Adrenal gland (tissue), 12 donors: ENCODE measurements around the gene ETNK2. TPM values are rescaled to one million over a fixed set of nuclear protein-coding genes. Genes with fewer than 3 reads are reported as not detected.
A peak's percentile ranks its signal among the peaks of the same experiment; 100 is the strongest.

Experiments
- DNase-seq, 7 donors: peaks; one replicate each; pipeline ENCODE4 v3.0.0-alpha.2; 2019 to 2020
- H3K27ac ChIP-seq, 5 donors: fragments of 200-600 bp; sonication (generic) in 4 of 5; 1 replicate in 3 of 5; 2 replicates in 2 of 5; pipeline versions ENCODE4 v1.5.1 to v1.8.0; 2016 to 2020; ENCODE audit warnings: mild to moderate bottlenecking in 1 of 5
- H3K27me3 ChIP-seq: fragments of 200-600 bp; 2 replicates; pipeline ENCODE4 v1.8.0; 2021
- H3K36me3 ChIP-seq, 2 donors: fragments of 200-600 bp; replicated peaks in 1 of 2; 1 replicate in 1 of 2; 2 replicates in 1 of 2; pipeline versions ENCODE4 v1.5.1 to v1.8.0; 2018 to 2022
- H3K4me1 ChIP-seq, 2 donors: fragments of 200-600 bp; replicated peaks in 1 of 2; 1 replicate in 1 of 2; 2 replicates in 1 of 2; pipeline versions ENCODE4 v1.5.1 to v1.8.0; 2018 to 2021
- H3K4me3 ChIP-seq, 4 donors: fragments of 200-600 bp; sonication (generic) in 3 of 4; one replicate each; pipeline ENCODE4 v1.5.1; 2016 to 2018
- H3K9me3 ChIP-seq, 3 donors: fragments of 200-600 bp; sonication (generic) in 1 of 3; replicated peaks in 1 of 3; 1 replicate in 2 of 3; 2 replicates in 1 of 3; pipeline versions ENCODE4 v1.5.1 to v1.8.0; 2016 to 2021
- POLR2A ChIP-seq, 2 donors: fragments of 450-650 bp; IDR thresholded peaks; one replicate each; pipeline ENCODE4 v1.6.1; 2017; ENCODE audit warnings: antibody characterized with exemption in 2 of 2, mild to moderate bottlenecking in 2 of 2, moderate library complexity in 1 of 2
- WGBS, 4 donors: extraction: QIAGEN DNeasy Blood & Tissue Kit in 2 of 4; methylation state at CpG; one replicate each; pipeline versions ENCODE4 v1.1.5 to v1.1.7; 2013 to 2017; 5-methylcytosine and 5-hydroxymethylcytosine counted together
- intact Hi-C, 2 donors: fragments of 100-400 bp; cut with DNase I; formaldehyde crosslinking; loops; one replicate each; pipeline versions ENCODE4 v1.14.1 to v1.15.0; 2022 to 2023
- polyA plus RNA-seq, 3 donors: library from polyadenylated mRNA; stranded (reverse); fragments of 200-250 nt in 2 of 3; fragments of 350-450 nt in 1 of 3; fragmentation: Illumina TruSeq in 1 of 3; extraction: RNeasy Lipid Tissue Mini Kit (QIAGEN cat#74804) in 1 of 3; gene quantifications; one replicate each; pipeline ENCODE4 v1.2.3, GENCODE V29; 2013 to 2014
- total RNA-seq, 9 donors: library from RNA; depleted of rRNA in 4 of 9; stranded (reverse); fragments of >200 nt in 4 of 9; fragments of 120-200 nt in 1 of 9; fragmentation: NEBNext Ultra II Directional in 1 of 9; extraction: Animal tissue kit (Norgen Biotek cat#: 25700) in 1 of 9; gene quantifications; one replicate each; pipeline versions ENCODE4 v1.1.0 to v1.2.4, GENCODE V29; 2013 to 2023
- TF ChIP-seq, protein P1 (sequence below), 6 experiments: fragments of 450-650 bp in 4 of 6; fragments of 200-600 bp in 2 of 6; sonication (generic) in 1 of 6; IDR thresholded peaks; 1 replicate in 5 of 6; 2 replicates in 1 of 6; pipeline versions ENCODE4 v1.5.1 to v1.8.0; 2016 to 2021; ENCODE audit warnings: antibody characterized with exemption in 6 of 6, mild to moderate bottlenecking in 2 of 6, moderate library complexity in 1 of 6
- donor health status: healthy with polysubstance abuse.
- donor health status: Bipolar disorder and iron deficiency.
- donor health status: DM: yes; HTN: yes; CAD: no.
- donor health status: DM: no; HTN: no; CAD: no.
- donor health status: DM: no; HTN: no; CAD: no.
- donor health status: DM: yes; HTN: yes; CAD: no.

ETNK2 gene
- total and polyA plus RNA-seq, 12 donors: 3.1 to 78.6 (median 9.3) TPM

DNA sequence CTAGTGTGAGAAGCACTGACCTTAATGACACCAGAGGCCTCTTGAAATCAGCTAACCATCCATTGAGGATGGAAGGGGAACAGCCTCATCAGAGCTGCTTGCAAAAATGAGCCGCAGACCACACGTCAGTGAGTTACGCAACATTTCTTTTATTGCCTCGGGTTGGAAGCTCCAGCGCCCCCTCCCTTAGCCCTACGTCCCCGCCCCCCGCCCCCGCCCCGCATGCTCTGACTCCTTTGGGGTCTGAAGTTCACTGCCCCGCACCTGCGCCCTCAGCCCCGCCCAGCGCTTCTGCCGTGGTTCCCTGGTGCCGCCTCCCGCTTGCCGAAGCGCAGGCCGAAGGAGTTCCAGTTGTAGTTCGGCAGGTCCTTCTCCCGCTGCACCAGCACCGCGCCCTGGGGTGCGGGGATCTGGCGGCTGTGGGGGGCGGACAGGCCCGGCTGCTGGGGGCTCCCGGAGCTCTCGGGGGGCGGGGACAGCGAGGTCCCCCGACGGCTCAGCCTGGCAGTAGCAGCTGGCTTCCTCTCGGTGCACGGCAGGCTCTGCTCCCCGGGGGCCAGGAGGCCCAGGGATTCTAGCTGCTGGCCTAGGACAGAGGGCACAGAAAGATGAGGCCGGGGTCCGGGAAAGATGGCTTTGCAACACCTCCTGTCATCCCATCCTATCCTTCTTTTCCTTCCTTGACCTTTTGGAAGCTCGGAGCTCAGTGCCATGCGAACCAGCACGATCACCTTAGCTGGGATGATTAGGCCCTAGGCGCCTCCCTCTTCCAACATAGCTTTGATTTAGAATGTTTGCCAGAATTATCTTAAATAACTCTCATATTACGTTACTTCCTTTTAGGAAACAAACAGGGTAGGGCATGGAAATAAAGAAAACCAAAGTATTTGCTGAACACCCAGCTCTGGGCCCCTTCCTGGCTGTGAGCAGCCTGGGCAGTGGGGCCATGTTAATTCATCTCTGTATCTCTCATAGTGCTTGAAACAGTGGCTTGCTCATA, 38.7 kb upstream of the ETNK2 start:
- Histone ChIP-seq H3K4me3 (peak overlapping the region in 1 of 4 donors; percentile 36), H3K27ac (no peak overlapping the region), H3K27me3 (peaks cover 19% of the 10 kb centered on the region), H3K9me3 (no peaks in the 10 kb centered on the region), H3K4me1 (no peaks in the 10 kb centered on the region), H3K36me3 (no peaks in the 10 kb centered on the region)
- no peak for TF ChIP-seq POLR2A (IDR thresholded peaks at IDR 0.05)
- TF ChIP-seq, protein P1, sequence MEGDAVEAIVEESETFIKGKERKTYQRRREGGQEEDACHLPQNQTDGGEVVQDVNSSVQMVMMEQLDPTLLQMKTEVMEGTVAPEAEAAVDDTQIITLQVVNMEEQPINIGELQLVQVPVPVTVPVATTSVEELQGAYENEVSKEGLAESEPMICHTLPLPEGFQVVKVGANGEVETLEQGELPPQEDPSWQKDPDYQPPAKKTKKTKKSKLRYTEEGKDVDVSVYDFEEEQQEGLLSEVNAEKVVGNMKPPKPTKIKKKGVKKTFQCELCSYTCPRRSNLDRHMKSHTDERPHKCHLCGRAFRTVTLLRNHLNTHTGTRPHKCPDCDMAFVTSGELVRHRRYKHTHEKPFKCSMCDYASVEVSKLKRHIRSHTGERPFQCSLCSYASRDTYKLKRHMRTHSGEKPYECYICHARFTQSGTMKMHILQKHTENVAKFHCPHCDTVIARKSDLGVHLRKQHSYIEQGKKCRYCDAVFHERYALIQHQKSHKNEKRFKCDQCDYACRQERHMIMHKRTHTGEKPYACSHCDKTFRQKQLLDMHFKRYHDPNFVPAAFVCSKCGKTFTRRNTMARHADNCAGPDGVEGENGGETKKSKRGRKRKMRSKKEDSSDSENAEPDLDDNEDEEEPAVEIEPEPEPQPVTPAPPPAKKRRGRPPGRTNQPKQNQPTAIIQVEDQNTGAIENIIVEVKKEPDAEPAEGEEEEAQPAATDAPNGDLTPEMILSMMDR (IDR thresholded peaks at IDR 0.05): no peak
- intact Hi-C loops: no loop called here
- WGBS, 4 donors: 33 to 63% (median 47%) methylated on average over 9 to 44 of the region's 44 CpGs
- DNase-seq: no peak

DNA sequence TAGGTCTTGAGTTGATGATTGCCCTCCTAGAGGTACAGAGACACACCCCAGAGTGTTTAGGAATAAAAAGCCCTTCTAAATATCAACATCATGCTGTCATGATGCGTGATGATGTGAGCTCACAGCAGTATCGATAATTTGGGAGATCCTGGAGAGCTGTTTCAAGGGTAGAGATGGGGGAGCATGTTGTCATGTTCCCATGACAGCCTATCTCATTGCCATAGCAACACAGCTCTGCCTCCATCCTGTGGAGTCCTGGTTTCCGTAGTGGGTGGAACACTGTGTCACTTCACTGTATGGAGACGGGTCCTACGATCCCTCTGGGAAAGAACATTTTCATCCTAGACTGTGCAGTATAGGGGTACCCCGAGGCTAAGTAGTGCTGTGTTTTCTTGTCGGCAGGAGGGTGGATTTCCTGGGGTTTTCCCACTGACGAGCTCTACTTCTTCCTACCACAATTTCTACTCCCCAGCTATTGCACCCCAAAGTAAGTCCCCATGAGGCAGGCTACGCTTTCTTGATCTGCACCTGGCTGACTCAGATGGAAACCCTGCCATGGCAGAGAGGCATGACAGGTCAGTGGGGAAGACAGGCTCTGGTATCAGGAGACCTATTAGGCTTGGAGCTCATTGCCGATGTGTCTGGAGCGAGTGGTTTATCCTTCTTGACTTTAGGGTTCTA, 37.3 kb upstream of the ETNK2 start:
- TF ChIP-seq, protein P1 (IDR thresholded peaks at IDR 0.05): no peak
- TF ChIP-seq POLR2A (IDR thresholded peaks at IDR 0.05): no peak

DNA sequence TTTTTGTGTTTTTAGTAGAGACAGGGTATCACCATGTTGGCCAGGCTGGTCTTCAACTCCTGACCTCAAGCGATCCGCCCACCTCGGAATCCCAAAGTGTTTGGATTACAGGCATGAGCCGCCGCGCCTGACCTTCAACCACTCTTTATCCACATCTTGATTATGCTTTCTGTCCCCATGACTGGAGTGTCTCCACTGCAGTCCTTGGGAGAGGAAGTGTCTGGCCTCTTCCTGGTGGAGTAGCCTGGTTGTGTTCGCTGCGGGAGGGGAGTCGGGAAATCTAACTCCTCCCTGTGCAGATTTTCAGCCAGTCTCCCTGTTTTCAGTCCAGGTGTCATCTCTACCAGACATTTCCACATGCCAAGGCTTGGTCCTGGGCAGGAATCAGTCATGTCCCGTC, 34.8 kb upstream of the ETNK2 start:
- WGBS, 4 donors: 73 to 86% (median 82%) methylated on average over 10 of the region's 10 CpGs
- no peak for DNase-seq
- TF ChIP-seq, protein P1 (IDR thresholded peaks at IDR 0.05): no peak
- no peak for TF ChIP-seq POLR2A (IDR thresholded peaks at IDR 0.05)
- Histone ChIP-seq H3K4me1 (no peaks in the 10 kb centered on the region), H3K36me3 (no peaks in the 10 kb centered on the region), H3K27ac (no peak overlapping the region), H3K4me3 (no peak overlapping the region), H3K9me3 (no peaks in the 10 kb centered on the region), H3K27me3 (peaks cover 19% of the 10 kb centered on the region)
- intact Hi-C loops: no loop called here

More for the DNA sequence above, 37.3 kb upstream of the ETNK2 start:
- DNase-seq: no peak
- Histone ChIP-seq H3K27ac (no peak overlapping the region), H3K36me3 (no peaks in the 10 kb centered on the region), H3K4me3 (no peak overlapping the region), H3K4me1 (no peaks in the 10 kb centered on the region), H3K9me3 (no peaks in the 10 kb centered on the region), H3K27me3 (peaks cover 19% of the 10 kb centered on the region)
- intact Hi-C loops: no loop called here
- WGBS, 4 donors: 74 to 89% (median 77%) methylated on average over 11 of the region's 11 CpGs

DNA sequence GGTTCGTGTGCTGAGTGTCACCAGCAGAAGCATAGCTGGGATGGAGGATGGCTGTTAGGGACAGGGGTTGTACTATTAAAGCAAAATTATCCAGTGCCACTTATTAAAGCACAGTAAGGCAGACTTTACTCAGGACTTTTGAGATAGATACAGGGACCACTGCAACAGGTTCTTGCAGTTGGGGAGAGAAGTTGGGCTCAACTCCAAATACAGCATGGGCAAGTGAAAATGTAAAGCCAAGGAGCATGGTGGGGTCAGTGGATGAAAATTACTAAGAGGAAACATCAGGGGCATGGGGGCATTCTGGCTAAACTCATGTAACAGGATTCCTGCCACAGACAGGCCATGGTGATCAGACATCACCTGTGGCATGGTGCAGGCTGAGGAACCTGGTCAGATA, 29.3 kb upstream of the ETNK2 start:
- no peaks in the 10 kb centered on the region for H3K27me3 ChIP-seq
- no peaks in the 10 kb centered on the region for H3K4me1 ChIP-seq
- DNase-seq: no peak
- H3K27ac ChIP-seq: no peak overlapping the region
- WGBS, 4 donors: 45 to 84% (median 68%) methylated on average over 1 of the region's 1 CpG
- H3K9me3 ChIP-seq: no peaks in the 10 kb centered on the region
- intact Hi-C loops: no loop called here
- H3K36me3 ChIP-seq: no peaks in the 10 kb centered on the region
- TF ChIP-seq, protein P1 (IDR thresholded peaks at IDR 0.05): no peak
- TF ChIP-seq POLR2A (IDR thresholded peaks at IDR 0.05): no peak
- H3K4me3 ChIP-seq: no peak overlapping the region
